ENCODE data around the gene CFAP91. TPM values are rescaled to one million over a fixed set of nuclear protein-coding genes. Genes with fewer than 3 reads are reported as not detected.

CFAP91 gene
- total RNA-seq, 2 experiments from 2014 or later: not detected

- no peaks in the 10 kb centered on the region for H3K9me3 Mint-ChIP-seq
- TF ChIP-seq CTCF (IDR thresholded peaks at IDR 0.05): no peak
- no peaks in the 10 kb centered on the region for H3K27me3 Mint-ChIP-seq
- DNase-seq (no peak), ATAC-seq (no peak)
- H3K4me1 Mint-ChIP-seq (ENCODE audit: low read depth): no peaks in the 10 kb centered on the region
- ChIA-PET POLR2A (no interaction called here), CTCF (no interaction called here)
- H3K36me3 Mint-ChIP-seq (ENCODE audit: low read depth): no peaks in the 10 kb centered on the region
- no peak overlapping the region for H3K27ac Mint-ChIP-seq
- H3K4me3 Mint-ChIP-seq: no peak overlapping the region
- intact Hi-C loops (cut with micrococcal nuclease): no loop called here
Observed at GRCh38 chr3:119733812-119734211, 31.0 kb downstream of the CFAP91 start.

GRCh38 chr3:119738741-119739140 is 35.9 kb downstream of the CFAP91 start:
- ATAC-seq (no peak), DNase-seq (no peak)
- H3K4me3 Mint-ChIP-seq: no peak overlapping the region
- H3K4me1 Mint-ChIP-seq (ENCODE audit: low read depth): peaks cover 2% of the 10 kb centered on the region
- intact Hi-C loops (cut with micrococcal nuclease): no loop called here
- CTCF ChIA-PET: no interaction called here
- H3K27me3 Mint-ChIP-seq: peaks cover 20% of the 10 kb centered on the region
- H3K36me3 Mint-ChIP-seq (ENCODE audit: low read depth): no peaks in the 10 kb centered on the region
- TF ChIP-seq CTCF (IDR thresholded peaks at IDR 0.05): no peak
- no peaks in the 10 kb centered on the region for H3K9me3 Mint-ChIP-seq
- POLR2A ChIA-PET: no interaction called here
- H3K27ac Mint-ChIP-seq: no peak overlapping the region

- DNase-seq (no peak), ATAC-seq (no peak)
- Mint-ChIP-seq H3K27me3 (peaks cover 22% of the 10 kb centered on the region), H3K4me3 (no peak overlapping the region), H3K27ac (no peak overlapping the region), H3K9me3 (no peaks in the 10 kb centered on the region), H3K4me1 (ENCODE audit: low read depth) (peaks cover 2% of the 10 kb centered on the region), H3K36me3 (ENCODE audit: low read depth) (no peaks in the 10 kb centered on the region)
- POLR2A ChIA-PET: interaction anchor here (0.6 kb wide), 1 partner anchor 381 kb away, joined by 3 read pairs; no protein-coding TSS in a partner anchor
- TF ChIP-seq CTCF (IDR thresholded peaks at IDR 0.05): no peak
- intact Hi-C loops (cut with micrococcal nuclease): no loop called here
- CTCF ChIA-PET: interaction anchor here (0.9 to 1.5 kb wide), 2 partner anchors 9 to 11 kb away, joined by 3 to 4 read pairs; no protein-coding TSS in a partner anchor
Observed at GRCh38 chr3:119741657-119742590, 39.1 kb downstream of the CFAP91 start.

GRCh38 chr3:119743921-119744320 is 41.1 kb downstream of the CFAP91 start:
- DNase-seq: no peak
- POLR2A ChIA-PET: no interaction called here
- CTCF ChIA-PET: no interaction called here
- no peak for ATAC-seq
- H3K27me3 Mint-ChIP-seq: peaks cover 26% of the 10 kb centered on the region
- H3K27ac Mint-ChIP-seq: no peak overlapping the region
- H3K36me3 Mint-ChIP-seq (ENCODE audit: low read depth): no peaks in the 10 kb centered on the region
- no peak for TF ChIP-seq CTCF (IDR thresholded peaks at IDR 0.05)
- H3K4me3 Mint-ChIP-seq: no peak overlapping the region
- no peaks in the 10 kb centered on the region for H3K9me3 Mint-ChIP-seq
- H3K4me1 Mint-ChIP-seq (ENCODE audit: low read depth): peaks cover 2% of the 10 kb centered on the region
- intact Hi-C loops (cut with micrococcal nuclease): no loop called here

GRCh38 chr3:119745942-119746341 is 43.1 kb downstream of the CFAP91 start:
- ChIA-PET CTCF (no interaction called here), POLR2A (no interaction called here)
- no peak for TF ChIP-seq CTCF (IDR thresholded peaks at IDR 0.05)
- Mint-ChIP-seq H3K27me3 (peaks cover 26% of the 10 kb centered on the region), H3K36me3 (ENCODE audit: low read depth) (no peaks in the 10 kb centered on the region), H3K27ac (no peak overlapping the region), H3K9me3 (no peaks in the 10 kb centered on the region), H3K4me3 (no peak overlapping the region), H3K4me1 (ENCODE audit: low read depth) (peaks cover 2% of the 10 kb centered on the region)
- ATAC-seq (no peak), DNase-seq (no peak)
- intact Hi-C loops (cut with micrococcal nuclease): no loop called here

Measured in activated CD8-positive, alpha-beta T cell treated with anti-CD3 and anti-CD28 coated beads for 36 hours (primary cell).